Activated T-cell treated with anti-CD3 and anti-CD28 coated beads, Interleukin-2, amount 50 U/mL, for 4 hours (primary cell): ENCODE data around the gene ANK3. TPM values are rescaled to one million over a fixed set of nuclear protein-coding genes. Genes with fewer than 3 reads are reported as not detected.

ENCODE experiments used
- ATAC-seq, 2 donors: fragments of 200-7000 bp; cut with Tn5 transposase; one replicate each; pipeline ENCODE4 v1.10.0; 2021
- DNase-seq: peaks from one replicate; pipeline ENCODE4 v3.0.0-alpha.2; 2020
- H3K27me3 Mint-ChIP-seq: one replicate; pipeline ENCODE4 v1.8.0; 2021; ENCODE audit warnings: low read depth, mixed read lengths
- H3K36me3 Mint-ChIP-seq: one replicate; pipeline ENCODE4 v1.8.0; 2022; ENCODE audit warnings: mixed read lengths; ENCODE audit not compliant: insufficient read depth
- H3K4me1 Mint-ChIP-seq: one replicate; pipeline ENCODE4 v1.8.0; 2021; ENCODE audit warnings: low read depth, mixed read lengths
- H3K4me3 Mint-ChIP-seq: one replicate; pipeline ENCODE4 v1.8.0; 2021; ENCODE audit warnings: mild to moderate bottlenecking, moderate library complexity, mixed read lengths
- H3K9me3 Mint-ChIP-seq: one replicate; pipeline ENCODE4 v1.8.0; 2021; ENCODE audit warnings: mixed read lengths
- total RNA-seq, 3 donors: library from RNA; stranded (reverse); gene quantifications; one replicate each; pipeline ENCODE4 v1.2.1, GENCODE V29; 2021

The ANK3 gene
- total RNA-seq, 3 donors from 2014 or later = 21.4 to 41.1 (median 30.5) TPM

- DNase-seq = no peak
- H3K9me3 Mint-ChIP-seq = no peaks in the 10 kb centered on the region
- no peaks in the 10 kb centered on the region for H3K27me3 Mint-ChIP-seq
- H3K4me3 Mint-ChIP-seq = no peak overlapping the region
- H3K4me1 Mint-ChIP-seq = no peaks in the 10 kb centered on the region
- ATAC-seq = no peak
- peaks cover 18% of the 10 kb centered on the region for H3K36me3 Mint-ChIP-seq
These were observed 158.8 kb downstream of the ANK3 start for GRCh38 chr10:60230892-60231291.

- H3K4me3 Mint-ChIP-seq = no peak overlapping the region
- no peaks in the 10 kb centered on the region for H3K9me3 Mint-ChIP-seq
- H3K27me3 Mint-ChIP-seq = no peaks in the 10 kb centered on the region
- ATAC-seq (no peak), DNase-seq (no peak)
- no peaks in the 10 kb centered on the region for H3K4me1 Mint-ChIP-seq
- H3K36me3 Mint-ChIP-seq = no peaks in the 10 kb centered on the region
These were observed 165.5 kb downstream of the ANK3 start for GRCh38 chr10:60224066-60224705.

- Mint-ChIP-seq H3K4me3 (no peak overlapping the region), H3K36me3 (peaks cover 5% of the 10 kb centered on the region), H3K27me3 (no peaks in the 10 kb centered on the region), H3K4me1 (peaks cover 3% of the 10 kb centered on the region), H3K9me3 (peaks cover 3% of the 10 kb centered on the region)
- DNase-seq (no peak), ATAC-seq (no peak)
These were observed 167.6 kb downstream of the ANK3 start for GRCh38 chr10:60222047-60222446.

- no peak for DNase-seq
- Mint-ChIP-seq H3K36me3 (peaks cover 28% of the 10 kb centered on the region), H3K9me3 (peaks cover 7% of the 10 kb centered on the region), H3K4me3 (no peak overlapping the region), H3K27me3 (no peaks in the 10 kb centered on the region), H3K4me1 (peaks cover 36% of the 10 kb centered on the region)
- ATAC-seq = no peak
These were observed 177.5 kb downstream of the ANK3 start for GRCh38 chr10:60212195-60212594.

GRCh38 chr10:60209874-60210570, 179.7 kb downstream of the ANK3 start:
- Mint-ChIP-seq H3K36me3 (peaks cover 28% of the 10 kb centered on the region), H3K27me3 (no peaks in the 10 kb centered on the region), H3K4me1 (peaks cover 22% of the 10 kb centered on the region), H3K9me3 (peaks cover 6% of the 10 kb centered on the region), H3K4me3 (no peak overlapping the region)
- no peak for ATAC-seq
- no peak for DNase-seq

GRCh38 chr10:60208676-60209269, 180.9 kb downstream of the ANK3 start:
- Mint-ChIP-seq H3K36me3 (peaks cover 26% of the 10 kb centered on the region), H3K27me3 (no peaks in the 10 kb centered on the region), H3K4me3 (no peak overlapping the region), H3K9me3 (peaks cover 6% of the 10 kb centered on the region), H3K4me1 (peaks cover 20% of the 10 kb centered on the region)
- ATAC-seq (no peak), DNase-seq (no peak)

- Mint-ChIP-seq H3K9me3 (peaks cover 6% of the 10 kb centered on the region), H3K36me3 (peaks cover 21% of the 10 kb centered on the region), H3K4me1 (peaks cover 20% of the 10 kb centered on the region), H3K27me3 (no peaks in the 10 kb centered on the region), H3K4me3 (no peak overlapping the region)
- no peak for DNase-seq
- ATAC-seq = no peak
These were observed 181.8 kb downstream of the ANK3 start for GRCh38 chr10:60207894-60208293.

- Mint-ChIP-seq H3K4me3 (no peak overlapping the region), H3K9me3 (no peaks in the 10 kb centered on the region), H3K36me3 (peaks cover 11% of the 10 kb centered on the region), H3K27me3 (no peaks in the 10 kb centered on the region), H3K4me1 (peaks cover 16% of the 10 kb centered on the region)
- DNase-seq (no peak), ATAC-seq (no peak)
These were observed 182.9 kb downstream of the ANK3 start for GRCh38 chr10:60206735-60207134.

- DNase-seq = no peak
- peaks cover 3% of the 10 kb centered on the region for H3K36me3 Mint-ChIP-seq
- peaks cover 8% of the 10 kb centered on the region for H3K4me1 Mint-ChIP-seq
- ATAC-seq = no peak
- no peaks in the 10 kb centered on the region for H3K9me3 Mint-ChIP-seq
- no peak overlapping the region for H3K4me3 Mint-ChIP-seq
- no peaks in the 10 kb centered on the region for H3K27me3 Mint-ChIP-seq
These were observed 183.9 kb downstream of the ANK3 start for GRCh38 chr10:60205741-60206140.

- Mint-ChIP-seq H3K27me3 (no peaks in the 10 kb centered on the region), H3K9me3 (no peaks in the 10 kb centered on the region), H3K4me3 (no peak overlapping the region), H3K4me1 (no peaks in the 10 kb centered on the region), H3K36me3 (peaks cover 5% of the 10 kb centered on the region)
- DNase-seq = no peak
- no peak for ATAC-seq
These were observed 185.6 kb downstream of the ANK3 start for GRCh38 chr10:60203993-60204618.

- ATAC-seq (no peak), DNase-seq (no peak)
- H3K4me3 Mint-ChIP-seq = no peak overlapping the region
- no peaks in the 10 kb centered on the region for H3K4me1 Mint-ChIP-seq
- H3K27me3 Mint-ChIP-seq = no peaks in the 10 kb centered on the region
- peaks cover 29% of the 10 kb centered on the region for H3K36me3 Mint-ChIP-seq
- H3K9me3 Mint-ChIP-seq = no peaks in the 10 kb centered on the region
These were observed 189.0 kb downstream of the ANK3 start for GRCh38 chr10:60200682-60201053.

- no peak for DNase-seq
- no peaks in the 10 kb centered on the region for H3K4me1 Mint-ChIP-seq
- H3K36me3 Mint-ChIP-seq = peaks cover 29% of the 10 kb centered on the region
- H3K27me3 Mint-ChIP-seq = no peaks in the 10 kb centered on the region
- H3K9me3 Mint-ChIP-seq = no peaks in the 10 kb centered on the region
- no peak for ATAC-seq
- H3K4me3 Mint-ChIP-seq = no peak overlapping the region
These were observed 189.5 kb downstream of the ANK3 start for GRCh38 chr10:60200012-60200681.

- Mint-ChIP-seq H3K9me3 (no peaks in the 10 kb centered on the region), H3K4me1 (no peaks in the 10 kb centered on the region), H3K4me3 (no peak overlapping the region), H3K36me3 (peaks cover 37% of the 10 kb centered on the region), H3K27me3 (no peaks in the 10 kb centered on the region)
- no peak for DNase-seq
- ATAC-seq = no peak
These were observed 192.5 kb downstream of the ANK3 start for GRCh38 chr10:60197206-60197605.

- DNase-seq = no peak
- Mint-ChIP-seq H3K36me3 (peaks cover 35% of the 10 kb centered on the region), H3K4me3 (no peak overlapping the region), H3K4me1 (no peaks in the 10 kb centered on the region), H3K27me3 (no peaks in the 10 kb centered on the region), H3K9me3 (no peaks in the 10 kb centered on the region)
- no peak for ATAC-seq
These were observed 195.3 kb downstream of the ANK3 start for GRCh38 chr10:60194421-60194820.
